A549 (cell line): ENCODE data around the gene DYSF.

Source experiments
- CTCF ChIP-seq: fragments of >200 bp; sonication (Bioruptor Twin); formaldehyde crosslinking; IDR thresholded peaks from 3 replicates; pipeline ENCODE4 v1.5.1; 2016
- ELK1 ChIP-seq: fragments of 150-350 bp; IDR thresholded peaks from 2 replicates; pipeline ENCODE4 v1.6.1; 2014; ENCODE audit warnings: low read depth, mild to moderate bottlenecking, low read length
- EP300 ChIP-seq, 2 experiments: fragments of >200 bp; sonication (Bioruptor Twin); formaldehyde crosslinking; IDR thresholded peaks; 2 replicates in 1 of 2; 3 replicates in 1 of 2; pipeline ENCODE4 v1.6.1; 2016 to 2017
- ESRRA ChIP-seq: fragments of 150-350 bp; IDR thresholded peaks from 2 replicates; pipeline ENCODE4 v1.6.1; 2014; ENCODE audit warnings: mild to moderate bottlenecking, low read length, borderline replicate concordance
- PBX3 ChIP-seq: IDR thresholded peaks from 2 replicates; pipeline ENCODE4 v1.6.1; 2012
- POLR2A ChIP-seq: IDR thresholded peaks from 2 replicates; pipeline ENCODE4 v1.6.1; 2012; ENCODE audit warnings: mild to moderate bottlenecking, low read length
- RARB ChIP-seq: fragments of 250-450 bp; sonication (Bioruptor Pico); IDR thresholded peaks from 2 replicates; pipeline ENCODE4 v1.8.0; 2021; ENCODE audit warnings: mild to moderate bottlenecking, moderate library complexity
- SREBF2 ChIP-seq: fragments of 450-650 bp; IDR thresholded peaks from 2 replicates; pipeline ENCODE4 v1.6.1; 2014; ENCODE audit warnings: mild to moderate bottlenecking, moderate library complexity
- USF2 ChIP-seq: fragments of 450-650 bp; IDR thresholded peaks from 2 replicates; pipeline ENCODE4 v1.6.1; 2014; ENCODE audit warnings: antibody characterized with exemption

GRCh38 chr2:71602115-71602495 lies 148.7 kb downstream of the DYSF start:
- TF ChIP-seq EP300 (IDR thresholded peaks at IDR 0.05) (no peak), CTCF (no peak), POLR2A (no peak), SREBF2 (no peak), USF2 (no peak), ELK1 (no peak), ESRRA (no peak), PBX3 (no peak), RARB (CRISPR knock-in tag) (no peak)
